H4 (cell line): ENCODE results near the gene GOLGA8M. TPM values are rescaled to one million over a fixed set of nuclear protein-coding genes. Genes with fewer than 3 reads are reported as not detected.
"Not testable (repeated sequence)": the region's sequence is repeated elsewhere in the genome, so short reads cannot be mapped to it uniquely, and the experiment has no call there.

Source experiments
- DNase-seq: peaks from one replicate; pipeline ENCODE4 v3.0.0-alpha.2; 2015; ENCODE audit warnings: low spot score
- total RNA-seq: library from RNA; depleted of rRNA; stranded (reverse); fragments of >200 nt; shearing (Covaris generic); gene quantifications from 2 replicates; pipeline ENCODE4 v1.2.3, GENCODE V29; 2014; rRNA removed

The GOLGA8M gene
- 0.95 TPM in 1 of 2 replicates, not detected in the other for total RNA-seq

GRCh38 chr15:28712270-28712669 is at the start of gene GOLGA8M:
TSS of gene GOLGA8M (minus strand) at chr15:28712421. CDS start at chr15:28712323, 98 bp downstream.
- not testable (repeated sequence) for DNase-seq

GRCh38 chr15:28742890-28743289 is 30.7 kb upstream of the GOLGA8M start:
- not testable (repeated sequence) for DNase-seq

- DNase-seq: not testable (repeated sequence)
Observed at GRCh38 chr15:28738590-28739292, 26.5 kb upstream of the GOLGA8M start.

GRCh38 chr15:28738200-28738561 is 26.0 kb upstream of the GOLGA8M start:
- DNase-seq: not testable (repeated sequence)

GRCh38 chr15:28737521-28738199 is 25.4 kb upstream of the GOLGA8M start:
- not testable (repeated sequence) for DNase-seq

- peak; percentile 39 for DNase-seq
Observed at GRCh38 chr15:28728061-28728460, 15.8 kb upstream of the GOLGA8M start.

- DNase-seq: not testable (repeated sequence)
Observed at GRCh38 chr15:28727026-28727425, 14.8 kb upstream of the GOLGA8M start.

- no peak for DNase-seq
Observed at GRCh38 chr15:28726102-28726501, 13.9 kb upstream of the GOLGA8M start.

GRCh38 chr15:28725556-28725955 is 13.3 kb upstream of the GOLGA8M start:
- no peak for DNase-seq

GRCh38 chr15:28723986-28724385 is 11.8 kb upstream of the GOLGA8M start:
- not testable (repeated sequence) for DNase-seq

GRCh38 chr15:28719626-28720025 is 7.4 kb upstream of the GOLGA8M start:
- DNase-seq: not testable (repeated sequence)

GRCh38 chr15:28718576-28718975 is 6.4 kb upstream of the GOLGA8M start:
- DNase-seq: not testable (repeated sequence)

- not testable (repeated sequence) for DNase-seq
Observed at GRCh38 chr15:28714176-28714575, 2.0 kb upstream of the GOLGA8M start.

GRCh38 chr15:28703927-28704326 is 8.3 kb downstream of the GOLGA8M start:
- DNase-seq: not testable (repeated sequence)

- not testable (repeated sequence) for DNase-seq
Observed at GRCh38 chr15:28702427-28702826, 9.8 kb downstream of the GOLGA8M start.

GRCh38 chr15:28694006-28694751 is 18.0 kb downstream of the GOLGA8M start:
- peak; percentile 1 for DNase-seq

GRCh38 chr15:28693021-28693420 is 19.2 kb downstream of the GOLGA8M start:
- not testable (repeated sequence) for DNase-seq

GRCh38 chr15:28673533-28673932 is 38.7 kb downstream of the GOLGA8M start:
- not testable (repeated sequence) for DNase-seq

GRCh38 chr15:28672122-28672521 is 40.1 kb downstream of the GOLGA8M start:
- not testable (repeated sequence) for DNase-seq

GRCh38 chr15:28666402-28666801 is 45.8 kb downstream of the GOLGA8M start:
- not testable (repeated sequence) for DNase-seq

GRCh38 chr15:28664575-28664974 is 47.6 kb downstream of the GOLGA8M start:
- not testable (repeated sequence) for DNase-seq

- DNase-seq: not testable (repeated sequence)
Observed at GRCh38 chr15:28663717-28664116, 48.5 kb downstream of the GOLGA8M start.
